Esophagus muscularis mucosa (tissue), 4 donors: ENCODE data around the gene CCDC92.

ENCODE experiments used
- CTCF ChIP-seq, 3 experiments: fragments of 200-600 bp in 2 of 3; fragments of 450-650 bp in 1 of 3; sonication (generic) in 2 of 3; IDR thresholded peaks; one replicate each; pipeline ENCODE4 v1.5.1; 2017 to 2019; ENCODE audit warnings: antibody characterized with exemption in 3 of 3, mild to moderate bottlenecking in 2 of 3, moderate library complexity in 1 of 3
- EP300 ChIP-seq: sonication (generic); formaldehyde crosslinking; IDR thresholded peaks from one replicate; pipeline ENCODE4 v1.6.1; 2017; ENCODE audit warnings: antibody characterized with exemption
- POLR2A ChIP-seq: fragments of 450-650 bp; IDR thresholded peaks from one replicate; pipeline ENCODE4 v1.6.1; 2017; ENCODE audit warnings: antibody characterized with exemption, moderate library complexity, mild to moderate bottlenecking, low read depth

- TF ChIP-seq POLR2A = no peak
- no peak for TF ChIP-seq CTCF (IDR thresholded peaks at IDR 0.05)
- TF ChIP-seq EP300 = no peak
Measured at GRCh38 chr12:123960856-123961255, 11.8 kb downstream of the CCDC92 start.
